GM19238 (cell line): ENCODE data around the gene GABRP.
A peak's percentile ranks its signal among the peaks of the same experiment; 100 is the strongest.
"Not testable (repeated sequence)": the region's sequence is repeated elsewhere in the genome, so short reads cannot be mapped to it uniquely, and the experiment has no call there.

ENCODE experiments used
- DNase-seq: peaks from one replicate; pipeline ENCODE4 v3.0.0; 2011; ENCODE audit warnings: low spot score; ENCODE audit not compliant: insufficient read length

Gene GABRP

DNA sequence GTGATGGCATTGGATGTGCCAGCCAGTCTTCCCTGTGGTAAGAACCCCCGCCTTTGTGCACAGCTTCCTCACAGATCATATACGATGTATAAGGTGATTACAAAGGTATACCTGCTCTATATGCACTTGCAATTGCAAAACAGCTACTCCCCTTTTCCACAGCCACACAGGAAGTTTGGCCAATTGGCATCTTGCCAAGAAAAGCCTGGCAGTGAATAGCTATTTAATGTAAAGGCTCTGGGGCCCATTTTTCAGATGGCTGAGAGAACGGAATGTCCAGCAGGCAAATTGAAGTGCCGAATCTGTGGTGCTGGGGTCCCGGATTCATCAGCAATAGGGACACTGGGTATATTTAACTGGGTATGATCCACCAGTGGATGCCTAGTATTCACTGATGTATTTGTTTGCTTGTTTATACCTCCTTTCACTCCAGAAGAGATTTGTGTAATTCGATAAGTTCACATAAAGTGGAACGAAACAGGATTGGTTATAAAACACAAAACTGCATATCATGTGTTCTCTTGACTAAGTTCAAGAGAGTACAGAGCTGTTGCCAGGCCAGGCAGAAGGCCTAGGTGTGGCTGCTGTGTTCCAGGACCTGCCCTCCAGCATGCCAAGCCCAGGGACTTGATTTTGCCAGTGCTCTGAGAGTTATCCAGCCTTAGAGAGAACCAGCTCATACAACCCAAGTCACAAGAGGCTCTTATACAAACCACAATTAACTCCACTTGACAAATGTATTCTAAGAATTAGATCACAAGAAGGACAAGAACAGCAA, 27.7 kb upstream of the GABRP start:
- no peak for DNase-seq

DNA sequence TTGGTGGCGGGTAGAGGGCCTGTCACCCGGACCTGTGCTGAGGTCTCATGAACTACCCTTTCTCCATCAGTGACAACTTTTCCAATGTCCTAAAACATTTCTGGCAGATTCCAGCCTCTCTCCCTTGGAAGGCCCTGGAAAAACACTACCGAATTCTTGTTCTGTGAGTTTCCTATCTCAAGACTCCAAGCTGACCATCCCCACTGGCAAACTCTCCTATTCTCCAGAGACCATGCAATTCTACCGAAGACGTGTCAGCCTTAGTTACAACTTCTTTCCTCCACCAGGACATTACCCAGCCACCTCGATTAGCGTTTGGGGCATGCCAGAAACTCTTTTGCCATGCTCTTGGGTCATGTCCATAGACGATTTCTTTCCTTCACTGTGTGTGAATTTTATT, 26.8 kb upstream of the GABRP start:
- DNase-seq = no peak

DNA sequence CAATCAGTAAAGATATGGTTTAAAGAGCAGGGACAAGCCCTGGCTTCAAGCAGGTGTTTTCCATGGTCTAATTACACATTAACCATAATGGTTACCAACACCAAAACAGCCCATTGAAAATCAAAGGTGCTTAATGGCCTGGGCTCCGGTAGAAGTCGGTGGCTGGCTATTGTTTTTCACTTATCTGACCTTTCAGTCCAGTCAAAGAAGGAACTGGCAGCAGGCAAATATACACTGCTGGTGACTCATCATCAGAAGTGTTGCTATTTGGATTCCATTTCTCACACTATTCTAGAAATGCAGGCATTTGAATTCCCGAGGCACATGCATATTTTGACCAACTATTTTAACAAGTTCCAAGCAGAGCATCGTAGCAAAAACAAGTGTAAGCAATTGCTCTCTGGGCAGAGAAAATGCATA, 26.3 kb upstream of the GABRP start:
- DNase-seq = peak; percentile 32

DNA sequence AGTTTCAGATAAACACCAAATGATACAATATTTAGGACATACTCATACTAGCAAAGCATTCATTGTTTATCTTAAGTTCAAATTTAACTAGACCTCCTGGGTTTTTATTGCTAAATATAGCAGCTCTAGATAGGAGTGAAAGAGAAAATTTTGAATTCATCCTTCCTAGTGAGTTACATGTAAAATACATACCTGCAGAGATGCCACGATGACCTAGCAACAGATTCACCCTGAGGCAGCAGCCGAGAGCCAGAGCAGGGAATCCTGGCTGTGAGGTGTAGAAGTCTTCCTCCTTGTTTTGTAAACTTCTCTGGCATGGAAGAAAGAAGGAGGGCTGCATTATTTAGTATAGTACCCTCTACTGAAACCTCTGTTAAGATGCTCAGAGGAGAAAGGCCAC, 25.9 kb upstream of the GABRP start:
- no peak for DNase-seq

DNA sequence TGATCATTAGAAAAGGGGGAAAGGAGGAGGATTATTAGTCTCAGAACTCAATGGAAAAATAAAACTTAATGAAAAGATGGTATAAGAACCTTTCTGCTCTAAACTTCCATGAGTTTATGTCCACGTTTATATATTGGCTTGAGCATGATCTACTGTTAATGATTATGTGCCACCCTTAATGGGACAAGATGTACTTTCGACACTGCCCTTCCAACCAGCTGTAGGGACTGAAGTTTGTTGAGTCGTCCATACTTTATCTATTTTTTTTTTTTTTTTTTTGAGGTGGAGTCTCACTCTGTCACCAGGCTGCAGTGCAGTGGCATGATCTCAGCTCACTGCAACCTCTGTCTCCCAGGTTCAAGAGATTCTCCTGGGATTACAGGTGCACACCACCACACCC, 25.0 kb upstream of the GABRP start:
- DNase-seq = no peak

DNA sequence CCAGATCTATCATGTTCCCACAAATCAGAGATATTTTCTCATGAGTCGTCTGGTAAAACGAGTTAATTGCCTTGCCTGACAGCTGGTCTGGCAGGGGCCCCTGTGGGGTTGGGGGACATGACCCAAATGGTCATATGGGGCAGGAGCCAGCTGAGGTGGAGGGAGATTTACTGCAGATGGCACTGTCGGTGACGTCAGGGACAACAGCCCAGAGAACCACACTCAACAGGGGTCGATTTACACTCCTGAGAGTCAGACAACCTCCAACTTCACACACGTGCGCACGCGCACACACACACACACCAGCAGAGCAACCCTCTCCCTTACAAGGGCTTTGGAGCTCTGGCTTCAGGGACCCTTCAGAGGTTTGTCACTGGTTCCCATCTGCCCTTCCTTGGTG, 23.4 kb upstream of the GABRP start:
- DNase-seq = no peak

DNA sequence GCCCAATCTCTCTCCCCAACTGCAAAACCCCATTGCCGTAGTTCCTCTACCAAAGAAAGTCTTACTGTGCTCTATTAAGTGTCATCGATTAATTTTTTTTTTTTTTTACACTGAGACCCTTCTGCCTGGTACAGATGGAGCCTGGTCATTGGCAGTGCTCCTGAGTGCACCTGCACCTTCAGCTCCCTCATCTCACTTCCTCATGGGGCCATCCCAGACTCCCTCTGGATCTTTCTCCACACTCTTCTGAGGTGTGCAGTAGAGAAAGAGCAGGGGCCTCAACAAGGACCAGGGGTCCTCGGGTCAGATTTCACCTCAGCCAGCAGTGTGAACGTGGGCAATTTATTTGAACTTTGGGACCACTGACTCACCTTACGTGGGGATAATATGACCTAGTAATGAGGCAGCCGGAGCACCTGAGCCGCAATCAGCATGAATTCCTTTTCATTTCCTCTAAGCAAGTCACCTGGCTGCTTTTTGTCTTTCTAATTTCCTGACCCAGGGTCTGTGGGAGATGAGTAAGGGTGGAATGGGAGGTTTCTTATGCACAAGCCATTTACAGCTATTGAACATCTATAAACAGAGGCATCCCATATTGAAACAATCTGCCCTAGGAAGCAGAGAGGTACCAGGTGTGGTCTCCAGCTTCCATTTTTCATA, 22.3 kb upstream of the GABRP start:
- DNase-seq = no peak

DNA sequence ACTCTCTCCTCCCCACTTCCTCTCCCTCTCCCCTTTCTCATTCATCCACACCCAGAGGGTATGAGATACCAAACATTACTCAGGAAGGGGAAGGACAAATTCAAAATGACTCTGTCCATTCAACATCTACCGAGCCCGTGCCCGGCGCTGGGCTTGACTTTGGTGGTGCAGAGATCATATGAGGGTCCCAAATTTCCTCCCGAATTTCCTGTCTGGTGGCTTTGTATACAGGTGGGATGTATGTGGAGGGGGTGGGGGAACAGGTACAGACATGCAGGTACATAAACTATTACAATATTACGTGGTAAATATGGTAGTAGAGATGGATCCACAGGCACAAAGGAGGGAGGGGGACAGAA, 21.8 kb upstream of the GABRP start:
- no peak for DNase-seq

DNA sequence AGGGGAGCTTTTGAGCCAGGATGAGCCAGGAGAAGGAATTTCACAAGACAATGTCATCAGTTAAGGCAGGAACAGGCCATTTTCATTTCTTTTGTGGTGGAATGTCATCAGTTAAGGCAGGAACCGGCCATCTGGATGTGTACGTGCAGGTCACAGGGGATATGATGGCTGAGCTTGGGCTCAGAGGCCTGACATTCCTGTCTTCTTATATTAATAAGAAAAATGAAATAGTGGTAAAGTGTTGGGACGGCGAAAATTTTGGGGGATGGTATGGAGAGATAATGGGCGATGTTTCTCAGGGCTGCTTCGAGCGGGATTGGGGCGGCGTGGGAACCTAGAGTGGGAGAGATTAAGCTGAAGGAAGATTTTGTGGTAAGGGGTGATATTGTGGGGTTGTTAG, 21.2 kb upstream of the GABRP start:
- not testable (repeated sequence) for DNase-seq

DNA sequence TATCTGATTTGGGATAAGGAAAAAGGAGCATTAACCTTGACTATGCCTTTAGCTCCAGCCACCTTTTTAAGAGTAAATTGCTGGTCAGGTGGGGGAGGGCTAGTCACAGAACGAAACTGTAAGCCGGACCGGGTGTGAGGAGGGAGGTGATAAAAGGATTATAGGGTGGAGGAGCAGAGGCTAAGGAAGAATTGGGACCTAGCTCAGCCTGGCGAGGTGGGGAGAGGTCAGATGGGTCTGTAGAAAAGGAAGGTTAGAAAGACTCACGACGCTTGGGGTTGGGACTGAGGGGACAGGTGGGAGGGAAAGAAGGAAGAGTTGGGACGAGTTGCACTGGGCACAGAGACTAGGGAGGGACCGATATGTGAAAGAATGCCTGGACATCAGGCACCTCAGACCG, 17.7 kb upstream of the GABRP start:
- DNase-seq = not testable (repeated sequence)

DNA sequence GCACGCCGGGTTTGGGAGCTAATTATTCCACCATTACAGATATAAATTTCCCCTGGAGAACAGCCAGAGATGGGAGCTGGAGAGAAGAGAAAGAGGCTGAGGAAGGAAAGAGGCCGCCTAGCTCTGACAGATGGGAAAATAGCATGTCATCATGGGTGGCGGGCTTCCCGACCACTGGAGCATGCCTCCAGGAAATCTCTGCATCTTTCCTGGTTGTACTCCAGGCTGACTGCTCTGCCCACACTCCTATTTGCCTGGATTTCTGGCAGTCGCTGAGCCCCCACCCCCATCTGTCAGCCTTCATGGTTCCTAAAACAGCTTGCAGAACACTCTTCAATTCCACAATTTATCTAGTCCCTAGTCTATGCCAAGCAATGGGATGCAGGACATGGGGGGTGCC, 14.3 kb upstream of the GABRP start:
- DNase-seq = no peak

DNA sequence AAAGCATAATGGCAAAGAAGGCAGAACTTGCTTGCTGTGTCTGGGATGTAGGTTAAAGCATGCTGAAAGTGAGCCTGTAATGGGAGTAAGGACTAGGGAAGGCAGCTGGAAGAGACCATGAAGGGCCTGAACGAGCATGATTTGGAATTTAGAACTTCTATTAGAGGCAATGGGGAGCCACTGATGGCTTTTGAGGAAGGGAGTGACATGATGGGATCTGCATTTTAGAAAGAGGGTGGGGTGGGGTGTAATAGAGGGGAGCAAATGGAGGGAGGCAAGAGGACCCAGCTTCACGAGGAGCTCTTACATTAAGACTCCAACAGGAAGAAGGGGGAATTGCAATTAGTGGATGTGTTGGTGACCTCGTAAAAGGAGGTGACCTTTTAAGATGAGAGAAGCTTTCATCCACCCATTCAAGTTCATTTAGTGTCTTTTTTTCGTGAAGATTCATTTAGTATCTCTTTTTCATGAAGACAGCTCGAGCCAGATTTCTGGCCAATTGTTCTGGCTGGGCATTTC, 13.6 kb upstream of the GABRP start:
- no peak for DNase-seq

DNA sequence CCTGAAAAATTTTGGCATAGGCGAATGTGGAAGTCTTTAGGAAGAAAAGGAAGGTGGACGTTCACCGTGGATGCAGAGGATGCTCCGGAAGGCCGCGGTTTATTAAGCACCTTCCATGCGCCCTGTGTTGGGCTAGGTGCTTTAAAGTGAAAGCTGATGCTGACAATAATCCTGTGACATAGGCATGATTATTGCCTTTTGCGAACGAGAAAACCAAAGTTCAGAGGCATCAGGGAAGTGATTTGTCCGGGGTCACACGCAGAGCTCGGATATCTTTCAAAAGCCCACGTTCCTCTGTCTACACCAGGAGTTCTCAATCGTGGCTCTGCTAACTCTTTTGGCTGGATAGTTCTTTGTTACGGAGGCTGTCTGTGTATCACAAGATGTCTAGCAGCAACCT, 12.0 kb upstream of the GABRP start:
- no peak for DNase-seq

DNA sequence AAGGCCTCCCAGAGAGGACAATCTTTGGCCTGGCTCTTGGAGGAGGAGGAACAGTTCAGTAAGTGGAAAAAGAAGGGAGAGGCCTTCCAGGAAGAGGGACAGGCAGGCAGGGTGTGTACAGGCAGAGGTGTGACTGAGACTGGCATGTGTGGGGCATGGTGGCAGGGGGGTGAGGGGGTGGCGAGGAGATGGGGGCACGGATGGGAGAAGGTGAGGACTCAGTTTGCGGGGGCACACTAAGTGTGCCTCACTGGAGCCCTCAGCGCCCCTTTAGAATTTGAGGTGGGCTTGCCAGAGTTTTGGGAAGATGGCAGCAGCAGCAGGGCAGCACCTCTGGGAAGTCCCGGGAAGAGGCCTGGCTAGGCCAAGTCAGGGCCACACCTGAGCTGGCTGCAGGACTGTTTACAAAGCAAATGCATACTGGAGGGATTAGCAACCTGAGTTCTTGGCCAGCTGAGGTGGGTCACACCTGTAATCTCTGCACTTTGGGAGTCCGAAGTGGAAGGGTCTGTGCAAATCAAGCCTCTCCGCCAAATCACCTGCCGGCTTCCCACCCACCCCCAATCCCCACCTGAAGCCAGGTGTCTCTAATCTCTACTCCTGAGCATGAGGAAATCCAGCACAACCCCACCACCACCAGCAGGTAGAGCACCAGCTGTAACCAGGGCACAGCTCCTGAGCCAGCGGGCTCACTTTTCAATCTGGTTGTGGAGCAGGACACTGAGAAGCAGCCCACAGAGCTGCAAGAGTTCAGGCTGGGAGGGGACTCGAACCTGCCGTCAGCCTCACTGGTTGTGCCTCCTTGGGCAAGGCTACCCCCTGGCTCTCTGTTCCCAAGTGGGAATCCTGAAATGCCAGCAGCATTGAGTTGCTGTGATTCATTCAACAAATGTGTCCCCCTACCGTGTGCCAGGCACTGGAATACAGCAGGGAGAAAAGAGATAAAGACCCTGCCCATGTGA, 10.2 kb upstream of the GABRP start:
- no peak for DNase-seq

DNA sequence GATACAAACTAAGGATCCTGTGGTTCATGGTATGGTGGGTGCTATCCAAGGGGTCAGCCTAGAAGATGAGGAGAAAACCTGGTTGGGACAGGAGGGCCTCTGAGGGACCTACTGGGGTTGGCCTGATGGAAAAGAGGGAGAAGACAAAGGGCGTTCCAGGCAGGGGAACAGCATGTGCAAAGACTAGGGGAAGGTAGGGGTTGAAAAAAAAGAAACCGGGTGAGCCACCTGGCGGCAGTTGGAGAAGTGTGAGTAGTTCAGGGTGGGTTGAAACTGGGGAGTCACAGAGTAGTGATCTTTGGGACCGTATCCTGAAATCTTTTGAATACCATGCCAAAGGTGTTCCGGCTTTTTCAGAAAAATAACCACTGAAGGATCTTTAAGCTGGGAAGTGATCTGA, 8.7 kb upstream of the GABRP start:
- DNase-seq = no peak

DNA sequence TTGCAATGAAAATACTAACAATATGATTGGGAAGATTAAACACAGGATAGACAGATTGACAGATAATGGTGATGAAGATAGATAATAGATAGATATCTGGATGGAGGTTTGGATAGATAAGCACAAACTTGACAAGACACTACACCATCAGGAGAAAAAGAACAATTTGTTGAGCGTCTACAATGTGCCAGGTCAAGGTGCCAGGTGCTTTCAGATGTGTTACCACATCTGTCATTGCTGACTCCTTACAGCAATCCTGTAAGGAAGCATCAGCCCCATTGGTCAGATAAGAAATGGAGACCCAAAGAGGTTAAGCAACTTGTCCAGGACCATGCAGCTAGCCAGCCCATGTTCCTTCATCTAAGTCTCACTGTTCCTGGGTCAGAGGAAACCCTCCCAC, 1.6 kb upstream of the GABRP start:
- DNase-seq = no peak

DNA sequence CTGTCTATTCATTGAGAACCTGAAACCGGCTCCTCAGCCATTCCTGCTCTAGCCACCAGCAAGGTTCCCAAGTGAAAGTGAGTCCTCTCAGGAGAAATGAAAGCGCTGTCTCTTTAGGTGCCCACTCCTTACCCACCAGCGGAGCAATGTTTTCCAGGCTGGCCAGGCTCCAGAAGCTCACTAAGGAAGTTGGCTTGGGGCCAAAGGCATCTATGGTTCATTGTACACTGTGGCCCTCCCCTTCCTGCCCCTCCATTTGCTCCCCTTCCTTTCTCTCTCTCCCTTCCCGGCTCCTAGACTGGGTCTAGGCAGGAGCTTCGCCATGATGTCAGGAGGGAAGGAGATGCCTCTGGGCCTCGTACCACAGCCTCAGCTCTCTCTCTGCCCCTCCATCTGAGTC, 1.1 kb upstream of the GABRP start:
- no peak for DNase-seq

DNA sequence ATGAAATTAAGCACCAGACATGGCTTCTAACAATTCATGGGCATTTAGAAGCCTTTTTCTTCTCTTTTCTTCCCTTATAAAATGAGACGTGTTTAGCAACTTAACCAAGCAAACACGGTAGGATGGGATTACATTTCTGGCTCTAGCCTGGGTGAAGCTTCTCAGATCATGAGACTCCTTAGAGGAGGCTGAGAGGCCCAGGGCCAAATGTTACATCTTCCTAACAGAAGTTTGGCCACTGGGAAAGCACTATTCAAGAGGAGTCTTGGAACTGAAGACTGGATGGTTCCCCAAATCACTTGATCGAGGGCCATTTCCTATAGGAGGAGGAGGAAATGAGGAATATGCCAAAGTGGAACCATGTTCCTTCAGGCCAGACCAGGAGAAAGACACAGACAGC, 1.9 kb downstream of the GABRP start:
- DNase-seq = no peak

DNA sequence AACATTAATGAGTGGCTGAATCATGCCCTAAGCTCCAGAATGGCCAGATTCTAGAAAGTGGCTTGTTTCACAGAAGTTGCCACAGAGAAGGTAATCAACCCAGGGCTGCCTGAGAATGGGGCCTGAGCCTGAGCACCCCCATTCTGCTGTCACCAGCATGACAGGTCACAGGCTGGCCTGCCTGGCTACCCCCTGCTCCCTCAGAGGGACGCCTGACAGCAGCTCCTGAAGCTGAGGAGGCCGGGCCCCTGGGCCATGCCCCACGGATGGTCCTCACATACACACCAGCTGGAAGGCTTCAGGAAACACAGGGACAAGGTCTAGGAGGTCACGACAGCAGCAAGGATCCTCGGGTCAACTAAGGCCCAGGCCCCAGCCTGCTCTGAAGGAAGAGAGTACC, 3.7 kb downstream of the GABRP start:
- DNase-seq = no peak

DNA sequence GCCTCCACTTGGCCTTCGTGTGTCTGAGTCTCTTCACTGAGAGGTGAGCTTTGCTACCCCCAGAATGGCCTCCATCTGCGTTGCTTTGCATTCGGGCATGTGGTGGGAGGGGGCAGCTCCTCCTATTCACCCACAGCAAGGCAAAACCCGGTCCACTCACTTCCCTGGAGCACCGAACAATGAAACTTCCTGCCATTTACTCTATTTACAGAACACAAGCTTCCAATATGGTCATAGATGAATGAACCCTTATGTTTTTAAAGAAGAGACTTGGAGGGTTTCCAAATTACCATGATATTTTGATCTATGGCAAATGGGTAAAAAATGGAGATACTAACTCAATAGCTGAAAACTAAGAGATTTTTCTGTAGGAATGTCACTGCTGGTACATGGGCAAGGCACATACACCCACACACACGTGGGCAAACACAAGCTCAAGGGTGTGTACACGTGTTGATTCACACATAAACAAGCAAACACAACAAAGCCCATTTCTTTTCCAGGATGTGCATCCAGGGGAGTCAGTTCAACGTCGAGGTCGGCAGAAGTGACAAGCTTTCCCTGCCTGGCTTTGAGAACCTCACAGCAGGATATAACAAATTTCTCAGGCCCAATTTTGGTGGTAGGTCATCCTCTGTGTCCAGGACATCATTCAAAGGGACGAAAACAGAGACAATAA, 5.2 kb downstream of the GABRP start:
- DNase-seq = no peak

DNA sequence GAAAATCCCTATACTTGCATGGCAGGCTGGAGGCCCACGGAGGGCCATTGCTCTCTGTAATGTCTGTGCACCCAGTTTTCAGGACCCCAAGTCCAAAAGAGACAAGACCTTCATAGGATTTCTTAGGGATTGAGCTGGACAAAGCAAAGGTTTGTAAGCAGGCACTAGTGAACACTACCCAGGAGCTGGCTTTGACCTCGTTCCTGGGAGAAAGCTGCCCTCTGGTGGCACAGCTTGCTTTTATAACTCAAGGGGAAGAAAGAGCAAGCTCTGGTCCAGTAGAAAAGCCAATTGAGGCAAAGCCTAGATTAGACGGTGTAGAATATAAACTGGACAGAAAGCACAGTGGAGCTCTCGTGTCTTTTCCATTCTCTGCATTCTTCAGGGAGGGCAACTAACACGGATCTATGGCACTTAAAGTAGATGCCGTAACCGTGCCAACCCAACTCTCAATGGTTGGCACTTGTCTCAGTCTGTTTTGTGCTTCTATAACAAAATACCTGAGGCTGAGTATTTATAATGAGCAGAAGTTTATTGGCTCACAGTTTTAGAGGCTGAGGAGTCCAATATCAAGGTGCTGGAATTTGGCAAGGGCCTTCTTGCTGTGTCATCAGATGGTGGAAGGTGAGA, 7.9 kb downstream of the GABRP start:
- peak; percentile 42 for DNase-seq
